Testis (tissue), 2 donors: Measurements from ENCODE around the gene FOLR3.
"Not testable (repeated sequence)": the region's sequence is repeated elsewhere in the genome, so short reads cannot be mapped to it uniquely, and the experiment has no call there.

Source experiments
- POLR2A ChIP-seq: fragments of 450-650 bp; IDR thresholded peaks from one replicate; pipeline ENCODE4 v1.6.1; 2017; ENCODE audit warnings: antibody characterized with exemption, mild to moderate bottlenecking, moderate library complexity
- TF ChIP-seq, protein P1 (sequence below), 3 experiments: fragments of 450-650 bp in 2 of 3; fragments of 200-600 bp in 1 of 3; sonication (generic) in 1 of 3; IDR thresholded peaks; one replicate each; pipeline ENCODE4 v1.5.1; 2016 to 2019; ENCODE audit warnings: antibody characterized with exemption in 3 of 3, mild to moderate bottlenecking in 2 of 3, moderate library complexity in 1 of 3

DNA sequence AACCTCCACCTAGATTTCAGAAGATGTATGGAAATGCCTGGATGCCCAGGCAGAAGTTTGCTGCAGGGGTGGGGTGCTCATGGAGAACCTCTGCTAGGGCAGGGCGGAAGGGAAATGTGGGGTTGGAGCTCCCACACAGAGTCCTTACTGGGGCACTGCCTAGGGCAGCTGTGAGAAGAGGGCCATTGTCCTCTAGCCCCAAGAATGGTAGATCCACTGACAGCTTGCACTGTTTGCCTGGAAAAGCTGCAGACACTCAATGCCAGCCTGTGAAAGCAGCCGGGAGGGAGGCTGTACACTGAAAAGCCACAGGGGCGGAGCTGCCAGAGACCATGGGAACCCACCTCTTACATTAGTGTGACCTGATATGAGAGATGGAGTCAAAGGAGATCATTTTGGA lies 34.2 kb downstream of the FOLR3 start:
- TF ChIP-seq, protein P1, sequence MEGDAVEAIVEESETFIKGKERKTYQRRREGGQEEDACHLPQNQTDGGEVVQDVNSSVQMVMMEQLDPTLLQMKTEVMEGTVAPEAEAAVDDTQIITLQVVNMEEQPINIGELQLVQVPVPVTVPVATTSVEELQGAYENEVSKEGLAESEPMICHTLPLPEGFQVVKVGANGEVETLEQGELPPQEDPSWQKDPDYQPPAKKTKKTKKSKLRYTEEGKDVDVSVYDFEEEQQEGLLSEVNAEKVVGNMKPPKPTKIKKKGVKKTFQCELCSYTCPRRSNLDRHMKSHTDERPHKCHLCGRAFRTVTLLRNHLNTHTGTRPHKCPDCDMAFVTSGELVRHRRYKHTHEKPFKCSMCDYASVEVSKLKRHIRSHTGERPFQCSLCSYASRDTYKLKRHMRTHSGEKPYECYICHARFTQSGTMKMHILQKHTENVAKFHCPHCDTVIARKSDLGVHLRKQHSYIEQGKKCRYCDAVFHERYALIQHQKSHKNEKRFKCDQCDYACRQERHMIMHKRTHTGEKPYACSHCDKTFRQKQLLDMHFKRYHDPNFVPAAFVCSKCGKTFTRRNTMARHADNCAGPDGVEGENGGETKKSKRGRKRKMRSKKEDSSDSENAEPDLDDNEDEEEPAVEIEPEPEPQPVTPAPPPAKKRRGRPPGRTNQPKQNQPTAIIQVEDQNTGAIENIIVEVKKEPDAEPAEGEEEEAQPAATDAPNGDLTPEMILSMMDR (IDR thresholded peaks at IDR 0.05): not testable (repeated sequence)
- TF ChIP-seq POLR2A: not testable (repeated sequence)
